ENCODE results near the gene SPCS2.
"Not testable (repeated sequence)": the region's sequence is repeated elsewhere in the genome, so short reads cannot be mapped to it uniquely, and the experiment has no call there.

Gene SPCS2

GRCh38 chr11:74950374-74950969 lies 1.4 kb downstream of the SPCS2 start:
- DNase-seq, result no peak

DNA sequence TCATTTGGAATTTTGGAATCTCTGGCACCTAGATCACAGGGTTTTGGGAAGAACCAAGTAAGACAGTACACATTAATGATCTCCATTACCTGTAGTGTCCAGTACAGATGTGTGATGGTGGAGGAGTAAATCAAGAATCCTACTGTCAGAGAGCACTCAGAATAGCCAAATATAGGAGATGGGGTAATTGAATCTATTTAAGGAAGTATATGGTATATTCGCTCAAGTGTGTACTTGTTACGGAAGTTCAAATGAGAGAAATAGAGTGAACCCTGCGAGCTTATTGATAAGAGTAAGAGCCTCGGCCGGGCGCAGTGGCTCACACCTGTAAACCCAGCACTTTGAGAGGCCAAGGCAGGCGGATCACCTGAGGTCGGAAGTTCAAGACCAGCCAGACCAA lies 2.2 kb downstream of the SPCS2 start:
- DNase-seq, result no peak

DNA sequence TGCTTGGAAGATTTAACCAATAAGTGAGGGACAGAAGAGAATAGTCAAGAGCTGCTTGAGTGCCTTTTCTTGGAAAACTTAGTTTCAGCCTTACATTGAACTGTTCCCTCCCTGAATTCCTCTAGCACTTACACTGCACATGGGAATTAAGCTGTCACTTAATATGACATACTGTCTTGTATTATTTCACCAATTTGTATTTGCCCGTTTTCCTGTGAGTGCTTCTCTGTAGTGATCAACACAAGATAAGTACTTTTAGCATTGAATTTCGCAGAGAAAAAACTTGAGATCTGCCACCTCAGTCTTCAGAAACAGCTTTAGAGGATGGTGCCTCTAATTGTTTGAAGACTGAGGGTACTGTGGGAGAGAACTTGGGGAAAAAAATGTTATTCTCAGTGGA lies 3.7 kb downstream of the SPCS2 start:
- no peak for DNase-seq

DNA sequence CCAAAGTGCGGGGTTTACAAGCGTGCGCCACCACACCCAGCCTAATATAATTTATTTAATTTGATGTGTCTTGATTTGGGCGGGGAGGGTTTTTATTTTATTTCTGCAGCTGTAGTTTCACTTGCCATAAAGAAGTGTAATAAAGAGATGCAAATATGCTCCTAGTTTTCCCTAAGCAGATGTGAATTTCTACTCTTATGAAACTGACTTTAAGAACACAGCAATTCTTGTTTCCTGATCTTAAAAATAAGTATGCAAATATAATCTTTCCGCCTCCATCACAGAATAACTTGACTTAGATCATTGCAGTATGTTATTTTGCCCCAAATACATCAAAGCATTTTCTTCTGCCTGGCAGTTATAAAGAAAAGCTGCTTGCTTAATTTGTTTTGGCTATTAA lies 4.4 kb downstream of the SPCS2 start:
- DNase-seq, result no peak

GRCh38 chr11:74954199-74954598 lies 5.1 kb downstream of the SPCS2 start:
- no peak for DNase-seq

DNA sequence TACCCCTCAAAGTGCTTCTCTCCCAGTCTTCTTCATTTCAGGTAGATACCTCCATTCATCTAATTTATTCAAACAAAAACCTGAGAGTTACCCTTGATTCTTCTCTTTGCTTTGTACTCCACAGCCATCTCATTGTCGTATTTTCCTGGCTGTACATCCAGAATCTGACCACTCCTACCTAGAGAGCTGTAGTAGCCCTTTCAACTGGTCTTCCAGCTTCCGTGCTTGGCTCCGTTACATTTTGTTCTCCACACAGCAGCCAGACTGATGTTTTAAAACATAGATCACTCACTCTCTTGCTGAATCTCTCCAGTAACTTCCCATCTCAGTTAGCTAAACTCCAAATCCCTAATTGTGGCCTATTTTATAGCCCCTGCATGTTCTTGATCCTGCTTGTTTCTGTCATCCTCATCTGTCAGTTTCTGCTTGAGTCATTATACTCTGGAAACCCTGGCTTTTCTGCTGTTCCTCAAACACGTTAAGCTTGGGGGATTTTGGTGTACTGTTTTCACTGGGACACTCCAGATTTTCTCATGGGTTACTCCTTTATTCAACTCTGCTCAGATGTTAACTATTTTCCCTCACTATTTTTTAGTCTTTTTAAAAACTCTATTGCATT lies 7.4 kb downstream of the SPCS2 start:
- DNase-seq, result no peak

DNA sequence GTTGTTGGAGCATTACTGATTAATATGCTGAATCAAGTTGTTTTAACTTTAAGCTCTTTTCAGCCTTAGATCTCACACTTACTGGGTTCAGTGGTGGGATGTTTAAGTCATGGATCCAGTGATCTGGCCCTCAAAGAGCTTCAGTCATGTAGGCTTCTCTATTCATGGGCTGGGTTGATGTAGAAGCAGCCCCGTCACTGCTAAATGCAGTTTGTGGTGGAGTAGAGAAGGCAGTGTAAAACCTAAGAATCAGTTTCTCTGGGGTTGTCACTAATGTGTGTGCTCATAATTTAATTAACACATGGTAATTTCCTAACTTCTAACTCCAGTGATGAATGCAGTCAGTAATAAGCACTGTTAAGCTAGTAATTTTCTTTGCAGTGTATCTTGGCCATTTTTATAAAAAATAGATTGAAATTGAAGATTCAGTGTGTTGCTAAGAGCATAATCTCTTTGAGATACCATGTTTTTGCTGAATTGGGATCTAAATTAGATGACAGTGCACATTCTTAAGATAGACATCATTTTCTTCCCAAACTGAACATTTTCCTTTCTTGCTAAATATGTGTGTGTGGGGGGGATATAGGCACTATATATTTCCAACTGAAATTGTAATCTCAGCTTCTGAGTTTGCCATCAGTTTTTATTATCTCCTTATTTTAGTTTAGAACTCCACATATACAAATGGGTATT lies 9.0 kb downstream of the SPCS2 start:
- no peak for DNase-seq

DNA sequence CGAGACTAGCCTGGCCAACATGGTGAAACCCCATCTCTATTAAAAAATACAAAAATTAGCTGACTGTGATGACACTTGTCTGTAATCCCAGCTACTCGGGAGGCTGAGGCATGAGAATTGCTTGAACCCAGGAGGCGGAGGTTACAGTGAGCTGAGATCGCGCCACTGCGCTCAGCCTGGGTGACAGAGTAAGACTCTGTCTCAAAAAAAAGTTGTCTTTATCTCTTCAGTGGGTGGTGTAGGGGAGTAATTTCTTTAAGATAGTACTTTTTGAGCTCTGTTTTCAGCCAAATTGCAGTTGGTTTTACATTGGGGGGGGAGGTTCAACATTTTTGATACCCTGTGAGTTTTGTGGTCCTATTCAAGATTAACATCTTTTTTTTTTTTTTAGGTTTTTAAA lies 11.1 kb downstream of the SPCS2 start:
- not testable (repeated sequence) for DNase-seq

GRCh38 chr11:74966651-74967050 lies 17.6 kb downstream of the SPCS2 start:
- no peak for DNase-seq

GRCh38 chr11:74970852-74971395 lies 21.9 kb downstream of the SPCS2 start:
- no peak for DNase-seq

- DNase-seq, result no peak
Observed at GRCh38 chr11:74971424-74971823, 22.4 kb downstream of the SPCS2 start.

- no peak for DNase-seq
Observed at GRCh38 chr11:74978041-74978440, 29.0 kb downstream of the SPCS2 start.

- DNase-seq, result no peak
Observed at GRCh38 chr11:74980634-74981033, 31.6 kb downstream of the SPCS2 start.

DNA sequence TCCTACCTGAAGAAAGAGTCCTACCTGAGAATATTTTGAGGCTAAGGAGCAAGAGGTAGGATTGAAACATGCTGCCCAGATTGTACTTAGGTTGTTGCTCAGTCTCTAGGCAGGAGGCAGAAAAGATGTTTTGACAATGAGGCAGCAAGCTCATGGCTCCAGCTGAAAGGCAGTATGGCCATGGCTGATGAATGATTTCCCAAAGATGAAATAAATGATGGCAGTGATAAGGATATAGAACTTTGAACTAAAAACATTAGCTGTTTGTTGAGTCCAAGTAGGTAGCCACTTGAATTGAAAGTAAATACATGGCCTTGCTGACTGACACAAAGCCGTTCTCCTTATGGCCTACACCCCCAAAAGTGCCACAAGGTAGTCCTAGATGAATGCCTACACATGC lies 32.8 kb downstream of the SPCS2 start:
- DNase-seq, result no peak

DNA sequence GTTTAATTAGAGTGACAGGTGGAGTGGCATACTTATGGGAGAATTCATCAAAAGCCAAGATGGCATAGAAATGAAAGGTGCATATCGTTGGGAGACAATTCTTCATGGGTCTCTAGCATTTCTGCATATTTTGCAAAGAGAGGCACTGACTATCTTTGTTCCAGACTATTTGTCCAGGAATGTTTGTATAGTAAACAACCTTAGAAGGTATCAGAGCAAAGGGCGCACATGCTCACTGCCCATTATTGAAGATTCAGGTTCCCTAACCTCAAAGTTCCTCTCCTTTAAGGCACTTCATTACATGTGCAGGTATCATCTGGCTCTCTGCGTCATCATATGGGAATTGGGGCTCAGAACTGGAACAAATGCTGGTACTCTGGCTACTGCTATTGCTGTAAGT lies 35.0 kb downstream of the SPCS2 start:
- no peak for DNase-seq

DNA sequence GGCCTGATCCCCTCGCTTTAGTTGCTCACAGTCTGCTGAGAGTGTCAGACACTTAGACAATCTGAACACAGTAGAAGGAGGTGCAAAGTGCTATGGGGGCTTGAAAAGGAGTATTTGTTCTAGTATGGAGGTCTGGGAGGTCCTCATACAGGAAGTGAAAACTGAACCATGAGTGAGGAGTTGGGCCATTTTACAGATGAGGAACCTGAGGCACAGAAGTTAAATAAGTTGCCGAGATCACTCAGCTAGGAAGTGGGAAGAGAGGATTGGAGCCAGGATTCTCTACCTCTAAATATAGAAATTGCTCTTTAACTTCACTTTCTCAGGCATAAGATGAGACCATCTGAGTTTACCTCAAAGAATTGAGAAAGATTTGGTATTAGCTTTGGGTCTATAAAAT lies 35.7 kb downstream of the SPCS2 start:
- no peak for DNase-seq

GRCh38 chr11:74988541-74989259 lies 39.6 kb downstream of the SPCS2 start, which contains the start of gene NEU3:
Gene NEU3 (plus strand): TSS chr11:74988933. CDS start chr11:74989061, 128 bp downstream.
- DNase-seq, result peak; percentile 79

DNA sequence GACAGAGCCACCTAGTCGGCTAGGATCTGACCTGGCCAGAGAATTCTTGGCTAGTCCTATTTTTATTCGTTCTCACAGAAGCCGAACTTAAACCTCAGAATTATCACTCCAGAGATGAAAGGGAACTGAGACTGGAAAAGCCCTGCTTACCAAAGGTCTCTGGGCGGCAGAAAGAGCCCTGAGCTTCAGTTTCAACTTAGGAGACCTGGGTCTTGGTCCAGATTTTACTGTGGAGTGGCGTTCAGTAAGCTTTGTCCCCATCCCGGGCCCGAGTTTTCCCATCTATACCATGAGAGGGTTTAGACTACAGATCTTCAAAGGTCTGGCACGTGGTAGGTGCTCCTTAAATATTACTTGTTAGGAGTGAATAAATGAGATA lies 40.2 kb downstream of the SPCS2 start:
- DNase-seq, result no peak

- not testable (repeated sequence) for DNase-seq
Observed at GRCh38 chr11:74990150-74990549, 41.1 kb downstream of the SPCS2 start.

DNA sequence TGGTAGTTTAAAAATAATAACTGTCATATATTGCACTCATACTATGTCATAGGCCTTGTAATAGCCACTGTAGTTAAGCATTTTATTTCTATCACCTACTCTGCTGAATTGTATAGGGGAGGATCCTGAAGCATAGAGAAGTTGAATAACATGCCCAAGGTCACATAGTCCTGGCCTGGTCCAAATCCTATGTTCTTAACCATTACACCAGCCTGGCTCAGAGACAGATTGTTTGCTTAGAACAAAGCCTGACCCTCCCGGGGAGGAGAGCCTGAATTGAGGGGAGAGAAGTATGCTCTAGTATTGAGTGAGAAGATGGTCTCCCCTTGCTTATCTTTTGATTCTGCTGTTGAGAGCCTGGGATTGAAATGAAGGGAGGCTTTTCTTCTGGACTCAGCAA lies 41.9 kb downstream of the SPCS2 start:
- DNase-seq, result no peak

- no peak for DNase-seq
Observed at GRCh38 chr11:74992852-74993251, 43.8 kb downstream of the SPCS2 start.

DNA sequence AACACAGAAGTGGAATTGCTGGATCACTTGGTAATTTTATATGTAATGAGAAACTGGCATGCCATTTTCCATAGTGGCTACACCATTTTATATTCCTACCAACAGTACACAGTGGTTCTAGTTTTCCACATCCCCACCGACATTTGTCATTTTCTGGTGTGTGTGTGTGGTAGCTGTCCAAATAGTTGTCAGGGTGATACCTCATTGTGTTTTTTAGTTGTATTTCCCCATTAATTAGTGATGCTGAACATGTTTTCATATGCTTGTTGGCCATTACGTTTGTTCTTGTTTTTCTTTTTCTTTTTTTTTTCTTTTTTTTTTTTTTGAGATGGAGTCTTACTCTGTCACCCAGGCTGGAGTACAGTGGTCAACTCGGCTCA lies 51.9 kb downstream of the SPCS2 start:
- DNase-seq, result no peak

DNA sequence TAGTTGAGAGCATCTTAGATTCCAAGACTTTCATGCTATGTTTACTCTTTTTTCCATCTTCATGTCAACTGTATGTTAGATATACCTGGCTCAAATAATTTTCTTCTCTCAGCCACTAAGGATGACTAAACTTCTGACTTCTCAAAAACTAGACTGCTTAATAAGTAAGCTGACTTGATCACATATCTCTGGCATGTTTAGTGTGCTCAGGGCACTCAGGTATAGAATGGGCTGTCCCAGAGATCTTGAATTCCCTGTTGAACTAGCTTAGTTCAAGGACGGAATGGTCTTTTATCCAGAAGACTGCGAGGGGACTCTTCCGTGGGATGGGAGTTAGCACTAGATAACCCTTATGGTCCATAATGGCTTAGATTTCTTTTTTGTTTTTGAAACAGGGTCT lies 52.6 kb downstream of the SPCS2 start:
- DNase-seq, result no peak

DNA sequence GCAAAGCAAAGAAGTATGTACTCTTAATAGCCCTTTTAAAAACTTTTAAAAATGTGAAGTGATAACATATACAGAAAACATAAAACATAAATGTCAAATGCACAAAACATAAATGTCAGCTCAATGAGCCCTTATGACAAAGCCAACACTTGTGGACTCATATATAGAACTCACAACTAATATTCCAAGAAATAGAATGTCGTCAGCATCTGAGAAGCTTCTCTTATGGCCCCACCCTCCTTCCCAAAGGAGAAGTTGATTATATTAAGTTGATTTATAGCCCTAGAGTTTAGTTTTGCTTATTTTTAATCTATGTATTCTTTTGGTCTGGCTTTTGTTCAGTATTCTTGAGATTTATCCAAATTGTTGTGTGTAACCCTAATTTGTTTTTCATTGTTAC lies 53.5 kb downstream of the SPCS2 start:
- no peak for DNase-seq

All from NCI-H748 treated with DMSO at 0.1 percent for 48 hours (cell line).